Neural cell (in vitro differentiated cells): ENCODE measurements around the gene PLEKHO2. TPM values are rescaled to one million over a fixed set of nuclear protein-coding genes. Genes with fewer than 3 reads are reported as not detected.

Source experiments
- H2AFZ ChIP-seq: fragments of 200-600, 300-800 bp; sonication (generic), shearing (Covaris generic); 2 replicates; pipeline ENCODE4 v1.6.0; 2014; ENCODE audit warnings: low read depth, mild to moderate bottlenecking, antibody characterized with exemption, low read length, moderate library complexity
- H3F3A ChIP-seq: fragments of 200-600 bp; shearing (Covaris generic); 2 replicates; pipeline ENCODE4 v1.6.1; 2016; ENCODE audit warnings: mild to moderate bottlenecking, moderate library complexity, mixed read lengths, antibody characterized with exemption, low read length; ENCODE audit not compliant: insufficient read depth, poor library complexity, severe bottlenecking
- H3K27ac ChIP-seq: fragments of 200-600, 300-800 bp; sonication (generic), shearing (Covaris generic); 2 replicates; pipeline ENCODE4 v1.5.1; 2014; ENCODE audit warnings: mild to moderate bottlenecking, low read length, moderate library complexity
- H3K27me3 ChIP-seq: fragments of 300-800, 200-600 bp; sonication (generic), shearing (Covaris generic); 2 replicates; pipeline ENCODE4 v1.6.0; 2014; ENCODE audit warnings: mild to moderate bottlenecking, low read depth, low read length, moderate library complexity; ENCODE audit not compliant: insufficient read depth
- H3K36me3 ChIP-seq: fragments of 300-800, 200-600 bp; sonication (generic), shearing (Covaris generic); 2 replicates; pipeline ENCODE4 v1.5.1; 2014; ENCODE audit warnings: mild to moderate bottlenecking, antibody characterized with exemption, low read length, moderate library complexity; ENCODE audit not compliant: insufficient read depth
- H3K4me2 ChIP-seq: fragments of 300-800, 200-600 bp; sonication (generic), shearing (Covaris generic); 2 replicates; pipeline ENCODE4 v1.6.0; 2014; ENCODE audit warnings: mild to moderate bottlenecking, low read length
- H3K4me3 ChIP-seq: fragments of 300-800, 200-600 bp; sonication (generic), shearing (Covaris generic); 2 replicates; pipeline ENCODE4 v1.5.1; 2014; ENCODE audit warnings: mild to moderate bottlenecking, low read length, moderate library complexity
- H3K79me2 ChIP-seq: fragments of 200-600 bp; shearing (Covaris generic); replicated peaks from 2 replicates; pipeline ENCODE4 v1.6.0; 2014; ENCODE audit warnings: mild to moderate bottlenecking, low read length, moderate library complexity; ENCODE audit not compliant: insufficient read depth
- H3K9ac ChIP-seq: fragments of 300-800, 200-600 bp; sonication (generic), shearing (Covaris generic); 2 replicates; pipeline ENCODE4 v1.6.1; 2016; ENCODE audit warnings: mild to moderate bottlenecking, low read length, mixed read lengths
- H3K9me2 ChIP-seq: fragments of 200-600 bp; shearing (Covaris generic); 2 replicates; pipeline ENCODE4 v1.6.1; 2016; ENCODE audit warnings: mild to moderate bottlenecking, low read length, mixed read lengths; ENCODE audit not compliant: insufficient read depth
- H3K9me3 ChIP-seq: fragments of 200-600, 300-800 bp; sonication (generic), shearing (Covaris generic); 2 replicates; pipeline ENCODE4 v1.6.1; 2016; ENCODE audit warnings: mild to moderate bottlenecking, mixed run types, low read length, moderate library complexity, mixed read lengths
- H4K20me1 ChIP-seq: fragments of 200-600 bp; shearing (Covaris generic); 2 replicates; pipeline ENCODE4 v1.6.1; 2016; ENCODE audit warnings: mild to moderate bottlenecking, mixed run types; ENCODE audit not compliant: insufficient read depth
- CTCF ChIP-seq: fragments of 450-650 bp; IDR thresholded peaks from 2 replicates; pipeline ENCODE4 v1.5.1; 2014; ENCODE audit warnings: antibody characterized with exemption, mild to moderate bottlenecking, moderate library complexity; ENCODE audit not compliant: poor library complexity, severe bottlenecking
- EP300 ChIP-seq: fragments of 450-650 bp; conservative IDR thresholded peaks from 2 replicates; pipeline ENCODE4 v1.6.1; 2014; ENCODE audit warnings: antibody characterized with exemption, mild to moderate bottlenecking, moderate library complexity; ENCODE audit not compliant: poor library complexity, severe bottlenecking
- EZH2 ChIP-seq: fragments of 200-600, 300-800 bp; shearing (Covaris generic), sonication (generic); IDR thresholded peaks from 2 replicates; pipeline ENCODE4 v1.6.1; 2014; ENCODE audit warnings: antibody characterized with exemption, low read length, borderline replicate concordance, mild to moderate bottlenecking; ENCODE audit not compliant: insufficient read depth, poor library complexity, severe bottlenecking
- MXI1 ChIP-seq: fragments of 450-650 bp; conservative IDR thresholded peaks from 2 replicates; pipeline ENCODE4 v1.6.1; 2014; ENCODE audit warnings: antibody characterized with exemption, mild to moderate bottlenecking; ENCODE audit not compliant: poor library complexity, severe bottlenecking
- POLR2AphosphoS5 ChIP-seq: IDR thresholded peaks from 2 replicates; pipeline ENCODE4 v1.6.1; 2012
- RAD21 ChIP-seq: fragments of 450-650 bp; conservative IDR thresholded peaks from 2 replicates; pipeline ENCODE4 v1.6.1; 2014; ENCODE audit warnings: antibody characterized with exemption, mild to moderate bottlenecking, moderate library complexity
- REST ChIP-seq: IDR thresholded peaks from 2 replicates; pipeline ENCODE4 v1.6.1; 2012; ENCODE audit warnings: borderline replicate concordance
- SMC3 ChIP-seq: fragments of 450-650 bp; conservative IDR thresholded peaks from 2 replicates; pipeline ENCODE4 v1.6.1; 2014; ENCODE audit warnings: antibody characterized with exemption, mild to moderate bottlenecking, moderate library complexity; ENCODE audit not compliant: poor library complexity
- TAF1 ChIP-seq: IDR thresholded peaks from 2 replicates; pipeline ENCODE4 v1.6.1; 2012; ENCODE audit warnings: low read depth
- polyA plus RNA-seq: library from polyadenylated mRNA; depleted of rRNA; stranded (reverse); fragments of >200 nt; gene quantifications from 2 replicates; pipeline ENCODE4 v1.2.3, GENCODE V29; 2014

Gene PLEKHO2
- polyA plus RNA-seq, 1 donor from 2014 or later = 1.3 TPM

- Histone ChIP-seq H3K4me3 (no peak overlapping the region), H3K36me3 (no peaks in the 10 kb centered on the region), H3K27me3 (no peaks in the 10 kb centered on the region), H2AFZ (no peak overlapping the region), H3K9me2 (no peaks in the 10 kb centered on the region), H3K79me2 (no peaks in the 10 kb centered on the region), H3K4me2 (no peak overlapping the region), H3K9ac (no peak overlapping the region), H3K9me3 (no peaks in the 10 kb centered on the region), H3K27ac (no peak overlapping the region), H3F3A (no peaks in the 10 kb centered on the region), H4K20me1 (no peaks in the 10 kb centered on the region)
- TF ChIP-seq POLR2AphosphoS5 = no peak
- no peak for TF ChIP-seq RAD21
- TF ChIP-seq MXI1 = no peak
- TF ChIP-seq SMC3 = no peak
- no peak for TF ChIP-seq EZH2
- no peak for TF ChIP-seq EP300
- no peak for TF ChIP-seq REST
- no peak for TF ChIP-seq TAF1
- no peak for TF ChIP-seq CTCF
Measured at GRCh38 chr15:64847448-64847847, 5.7 kb downstream of the PLEKHO2 start.

GRCh38 chr15:64847876-64848716, 6.4 kb downstream of the PLEKHO2 start:
- no peak overlapping the region for H3K4me3 ChIP-seq
- H4K20me1 ChIP-seq = no peaks in the 10 kb centered on the region
- no peak overlapping the region for H3K27ac ChIP-seq

More at GRCh38 chr15:64847876-64848716, 6.4 kb downstream of the PLEKHO2 start:
- Histone ChIP-seq H3K36me3 (no peaks in the 10 kb centered on the region), H3F3A (no peaks in the 10 kb centered on the region), H3K27me3 (no peaks in the 10 kb centered on the region), H3K9me3 (no peaks in the 10 kb centered on the region), H3K9ac (no peak overlapping the region), H3K9me2 (no peaks in the 10 kb centered on the region), H3K4me2 (no peak overlapping the region), H2AFZ (no peak overlapping the region), H3K79me2 (no peaks in the 10 kb centered on the region)
- no peak for TF ChIP-seq TAF1
- no peak for TF ChIP-seq REST
- peak; percentile 25 for TF ChIP-seq POLR2AphosphoS5
- TF ChIP-seq RAD21 = no peak
